GM19372 (cell line): ENCODE results near the gene GTF3C5.
"Not testable (repeated sequence)": the region's sequence is repeated elsewhere in the genome, so short reads cannot be mapped to it uniquely, and the experiment has no call there.

ENCODE experiments used
- ATAC-seq: cut with Tn5 transposase; IDR thresholded peaks from one replicate; pipeline ENCODE4 v1.9.1; 2021; ENCODE audit warnings: mild to moderate bottlenecking, low read depth, moderate library complexity; ENCODE audit not compliant: unreplicated experiment

GTF3C5 gene

DNA sequence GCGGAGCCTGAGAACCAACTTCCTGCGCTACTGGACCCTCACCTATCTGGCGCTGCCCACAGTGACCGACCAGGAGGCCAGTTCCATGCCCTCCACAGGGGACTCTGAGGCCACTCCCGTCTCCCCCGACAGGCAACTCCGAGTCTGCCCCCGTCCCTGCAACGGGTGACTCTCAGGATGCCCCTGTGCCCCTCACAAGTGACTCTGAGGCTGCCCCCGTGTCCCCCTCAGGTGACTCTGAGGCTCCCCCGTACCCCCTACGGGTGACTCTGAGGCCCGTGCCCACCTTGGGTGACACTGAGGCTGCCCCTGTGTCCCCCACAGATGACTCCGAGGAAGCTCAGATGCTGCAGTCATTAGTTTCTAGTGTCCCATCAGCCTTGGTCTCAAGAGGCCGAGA is 56.1 kb downstream of the GTF3C5 start:
- ATAC-seq = no peak

DNA sequence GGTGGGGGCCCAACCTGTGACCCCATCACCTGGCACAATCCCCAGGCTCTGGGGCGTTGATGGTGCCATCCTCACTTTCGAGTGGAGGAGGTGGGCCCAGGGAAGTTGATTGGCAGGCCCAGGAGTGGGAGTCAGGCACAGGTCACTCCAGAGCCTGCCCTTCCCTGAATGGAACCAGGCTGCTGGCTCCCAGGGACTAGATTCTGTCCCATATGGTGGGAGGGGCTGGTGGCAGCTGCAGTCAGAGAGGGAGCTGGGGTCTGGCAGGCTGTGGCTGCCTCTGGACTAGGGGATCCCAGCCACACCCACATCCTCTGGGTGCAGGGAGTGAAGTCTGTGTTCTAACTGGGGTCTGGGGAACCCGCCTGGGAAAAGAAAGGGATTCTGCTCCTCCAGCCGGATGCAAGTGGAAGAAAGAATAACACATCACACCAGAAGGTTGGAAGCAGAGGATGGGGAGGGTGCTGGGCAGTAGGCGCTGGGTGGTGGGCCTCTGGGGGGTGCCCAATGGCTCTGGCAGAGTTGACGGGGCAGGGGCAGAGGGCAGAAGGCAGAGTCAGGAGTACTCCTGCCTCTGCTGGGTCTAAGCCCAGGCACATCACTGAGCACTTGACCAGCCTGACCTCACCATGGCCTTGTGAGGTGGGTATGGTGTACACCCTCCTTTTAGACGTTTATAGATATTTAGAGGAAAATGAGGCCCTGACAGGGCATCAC is 56.8 kb downstream of the GTF3C5 start:
- ATAC-seq = no peak

DNA sequence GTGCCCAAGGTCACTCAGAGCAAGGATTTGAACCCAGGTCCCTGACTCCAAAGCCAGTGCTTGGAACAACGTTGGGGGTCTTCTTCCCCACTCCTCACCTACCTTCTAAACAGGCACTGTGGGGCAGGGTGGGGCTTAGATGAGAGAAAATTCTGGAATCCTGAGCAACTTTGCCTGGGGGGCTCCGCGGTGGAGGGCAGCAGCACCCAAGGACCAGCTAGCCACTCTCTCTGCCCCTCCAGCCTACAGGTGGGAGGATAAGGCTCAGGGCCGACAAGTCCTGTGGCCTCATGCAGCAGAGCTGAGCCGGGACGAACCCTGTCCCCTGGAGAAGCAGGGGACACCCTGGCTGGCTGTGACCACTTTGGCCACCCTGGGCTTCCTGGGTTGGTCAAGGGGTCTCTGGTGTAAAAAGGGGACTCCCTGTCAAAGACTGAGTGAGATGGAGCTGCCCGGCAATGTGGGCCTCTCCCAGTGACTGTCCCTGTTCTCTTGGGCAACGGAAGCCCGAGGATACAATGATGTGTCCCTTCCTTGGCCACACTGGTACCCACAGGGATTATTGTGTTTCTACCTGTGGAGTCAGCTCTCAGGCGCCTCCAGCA is 57.5 kb downstream of the GTF3C5 start:
- no peak for ATAC-seq

DNA sequence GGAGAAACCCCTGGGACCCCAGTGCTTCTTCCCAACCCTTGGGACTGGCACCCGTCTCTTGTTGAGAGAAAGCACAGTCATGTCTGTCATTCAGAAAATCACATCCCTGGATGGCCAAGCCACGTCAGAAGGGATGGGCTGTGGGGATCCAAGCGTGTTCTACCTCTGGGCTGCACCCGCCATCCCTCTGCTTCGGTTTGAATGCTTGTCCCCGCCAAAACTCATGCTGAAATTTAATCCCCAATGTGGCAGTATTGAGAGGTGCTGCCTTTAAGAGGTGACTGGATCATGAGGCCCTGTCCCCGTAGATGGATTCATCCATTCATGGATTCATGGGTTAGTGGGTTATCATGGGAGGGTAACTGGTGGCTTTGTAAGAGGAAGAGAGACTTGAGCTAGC is 58.0 kb downstream of the GTF3C5 start:
- no peak for ATAC-seq

DNA sequence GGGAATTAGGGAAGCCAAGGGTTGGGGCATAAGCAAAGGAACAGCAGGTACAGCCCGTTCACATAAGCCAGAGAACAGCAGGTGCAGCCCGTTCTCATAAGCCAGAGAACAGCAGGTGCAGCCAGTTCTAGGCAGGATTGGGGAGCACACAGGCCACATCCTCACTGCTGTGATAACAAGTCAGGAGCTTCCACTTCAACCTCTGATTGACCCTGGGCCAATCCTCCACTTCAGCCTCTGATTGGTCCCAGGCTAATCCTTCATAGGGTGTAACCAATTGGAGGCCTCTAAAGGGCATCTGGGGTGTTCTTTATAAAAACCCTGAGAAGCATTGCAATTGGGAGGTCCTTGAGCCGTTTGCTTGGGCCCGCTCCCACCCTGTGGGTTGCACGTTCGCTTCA is 58.5 kb downstream of the GTF3C5 start:
- ATAC-seq = no peak

DNA sequence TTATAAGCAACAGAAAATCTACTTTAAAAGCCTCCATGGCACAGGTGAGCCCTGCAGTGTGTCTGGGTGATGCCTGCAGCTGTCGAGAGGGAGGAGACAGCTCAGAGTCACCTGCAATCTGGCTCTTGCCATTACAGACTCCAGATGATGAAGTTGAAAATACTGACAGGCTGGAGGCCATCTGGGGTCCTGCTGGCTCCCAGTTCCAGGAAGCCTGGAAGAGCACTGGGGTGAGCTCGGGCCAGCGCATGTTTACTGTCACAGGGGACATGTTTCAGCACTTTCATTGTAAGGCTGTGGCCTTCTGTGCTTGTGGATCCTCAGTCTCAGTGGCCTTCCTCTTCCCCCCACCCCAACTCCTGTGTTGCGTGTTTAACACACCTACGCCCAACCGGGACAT is 59.4 kb downstream of the GTF3C5 start:
- no peak for ATAC-seq

DNA sequence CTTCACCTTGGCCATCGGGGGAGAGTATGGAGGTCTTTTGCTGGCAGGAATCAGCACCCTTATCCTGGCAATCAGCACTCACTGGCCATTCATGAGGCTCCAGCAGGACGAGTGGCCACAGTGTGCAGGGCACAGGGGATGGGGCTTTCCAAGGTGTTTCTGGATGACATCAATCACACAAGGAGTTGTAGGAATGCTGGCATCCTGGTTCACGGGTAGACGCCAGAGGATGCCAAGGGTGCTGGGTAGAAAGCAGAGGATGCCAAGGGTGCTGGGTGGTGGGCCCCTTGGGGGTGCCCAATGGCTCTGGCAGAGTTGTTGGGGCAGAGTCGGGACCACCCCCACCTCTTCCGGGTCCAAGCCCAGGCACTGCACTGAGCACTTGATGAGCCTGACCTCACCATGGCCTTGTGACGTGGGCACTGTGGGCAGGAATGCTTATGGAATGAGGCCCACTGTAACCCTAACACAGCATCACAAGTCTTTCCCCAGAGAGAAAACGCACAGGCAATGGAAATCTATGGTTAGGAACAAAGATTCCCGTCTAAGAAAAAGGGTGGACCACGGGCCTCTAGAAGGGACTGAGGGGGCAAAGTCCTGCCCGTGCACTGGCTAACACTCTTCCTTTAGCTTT is 60.1 kb downstream of the GTF3C5 start:
- no peak for ATAC-seq

DNA sequence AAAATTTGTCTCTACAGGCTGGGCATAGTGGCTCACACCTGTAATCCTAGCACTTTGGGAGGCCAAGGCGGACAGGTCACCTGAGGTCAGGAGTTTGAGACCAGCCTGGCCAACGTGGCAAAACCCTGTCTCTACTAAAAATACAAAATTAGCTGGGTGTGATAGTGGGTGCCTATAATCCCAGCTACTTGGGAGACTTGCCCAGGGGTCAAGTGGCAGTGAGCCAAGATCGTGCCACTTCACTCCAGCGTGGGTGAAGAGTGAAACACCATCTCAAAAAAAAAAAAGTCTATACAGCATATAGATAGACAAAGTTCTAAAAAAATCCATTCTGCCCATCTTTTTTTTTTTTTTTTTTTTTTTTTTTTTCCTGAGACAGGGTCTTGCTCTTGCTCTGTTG is 63.6 kb downstream of the GTF3C5 start:
- not testable (repeated sequence) for ATAC-seq

DNA sequence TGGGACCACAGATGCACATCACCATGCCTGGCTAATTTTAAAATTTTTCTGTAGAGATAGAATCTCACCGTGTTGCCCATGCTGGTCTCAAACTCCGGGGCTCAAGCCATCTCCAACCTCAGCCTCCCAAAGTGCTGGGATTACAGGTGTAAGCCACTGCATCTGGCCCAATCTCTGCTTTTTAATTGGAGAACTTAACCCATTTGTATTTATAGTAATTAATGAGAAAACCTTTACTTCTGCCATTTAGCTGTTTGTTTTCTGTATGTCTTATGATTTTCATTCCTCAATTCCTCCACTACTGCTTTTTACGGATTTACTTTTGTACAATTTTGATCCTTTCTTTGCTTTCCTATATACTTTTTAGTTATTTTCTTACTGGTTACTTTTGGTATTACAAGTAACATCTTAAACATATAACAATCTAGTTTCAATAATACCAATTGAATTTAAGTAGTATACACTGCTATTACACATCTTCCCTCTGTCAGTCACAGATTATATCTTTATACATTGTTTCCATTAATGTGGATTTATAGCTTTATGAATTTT is 64.1 kb downstream of the GTF3C5 start:
- no peak for ATAC-seq

DNA sequence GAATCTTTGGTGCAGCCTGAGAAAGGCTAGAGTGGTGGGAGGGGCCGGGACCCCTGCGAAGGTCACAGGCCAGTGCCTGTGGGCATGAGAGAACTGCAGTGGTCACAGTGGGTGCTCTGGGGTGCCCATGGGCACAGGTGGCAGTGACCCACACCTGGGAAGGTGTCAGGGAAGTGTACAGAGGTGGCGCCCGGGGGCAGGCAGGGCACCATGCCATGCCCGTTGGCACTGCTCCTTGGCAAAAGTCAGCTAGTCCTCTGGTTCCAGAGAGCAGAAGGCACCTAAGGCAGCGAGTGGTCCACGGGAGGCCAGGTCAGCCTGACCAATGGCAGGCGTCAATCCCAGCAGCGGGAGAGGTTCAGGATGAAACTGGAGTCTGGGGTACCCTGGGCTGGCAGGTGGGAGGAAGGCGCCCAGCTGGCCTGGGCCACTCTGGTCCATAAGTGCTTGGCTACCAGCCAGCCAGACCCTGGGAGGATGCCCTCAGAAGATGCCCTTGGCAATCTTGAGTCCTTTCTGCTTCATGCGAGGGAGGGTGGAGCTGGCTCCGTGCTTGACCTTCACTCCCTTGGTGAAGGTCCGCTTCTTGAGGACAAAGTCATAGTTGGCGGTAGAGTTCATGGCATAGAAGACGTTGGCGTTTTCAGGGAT is 67.4 kb downstream of the GTF3C5 start:
- no peak for ATAC-seq

DNA sequence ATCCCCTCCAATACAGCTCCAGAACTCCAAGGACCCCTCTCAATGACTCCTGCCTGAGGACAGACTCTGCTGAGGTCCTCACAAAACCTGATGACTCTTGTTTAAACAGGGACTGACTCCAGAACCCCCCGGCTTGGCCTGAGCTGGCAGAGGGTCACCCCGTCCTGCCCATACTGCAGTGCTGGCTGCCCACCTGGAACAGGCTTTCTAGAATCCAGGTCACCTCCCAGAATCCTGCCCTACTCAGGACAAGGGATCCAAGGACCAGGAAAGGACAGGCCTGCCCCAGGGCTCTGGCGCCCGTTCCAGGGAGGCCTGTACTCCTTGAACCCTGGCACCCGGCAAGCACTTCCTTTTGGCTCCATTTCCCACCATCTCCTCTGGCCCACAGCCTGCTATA is 68.1 kb downstream of the GTF3C5 start:
- no peak for ATAC-seq

DNA sequence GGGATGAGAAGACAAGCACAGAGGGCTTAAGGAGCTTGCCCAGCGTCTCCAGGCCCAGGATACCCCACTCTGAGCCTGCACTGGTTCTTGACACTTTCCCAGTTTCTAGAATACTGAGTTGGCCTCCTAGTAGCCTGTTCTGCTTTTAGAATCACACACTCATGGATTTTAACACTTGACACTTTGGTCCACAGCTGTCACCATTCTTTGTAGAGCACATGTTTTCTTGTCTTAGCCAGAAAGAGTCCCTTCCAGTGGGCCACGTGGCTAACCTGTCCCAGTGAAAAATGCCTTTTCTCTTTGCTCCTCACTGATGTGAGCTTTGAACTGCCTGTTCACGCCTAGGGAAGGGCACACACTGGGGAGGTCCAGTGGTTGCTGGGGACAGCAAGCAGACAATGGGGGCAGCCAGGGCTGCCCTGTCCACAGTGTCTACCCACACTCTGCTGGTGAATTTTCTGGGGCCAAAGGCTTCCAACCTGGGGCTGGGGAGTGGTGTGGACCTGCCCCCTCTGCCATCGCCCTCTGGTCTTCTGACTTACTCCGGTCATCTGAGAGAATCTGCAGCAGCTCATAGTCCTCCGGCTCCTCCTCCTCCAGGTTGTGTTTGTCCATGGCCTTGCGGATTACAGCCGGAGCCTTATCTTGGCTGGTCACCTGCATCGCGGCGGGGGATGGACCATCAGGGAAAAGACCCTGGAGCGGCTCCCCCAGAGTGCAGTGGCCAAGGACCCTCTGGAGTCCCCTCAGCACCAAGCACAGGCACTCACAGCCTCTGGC is 69.1 kb downstream of the GTF3C5 start:
- no peak for ATAC-seq

DNA sequence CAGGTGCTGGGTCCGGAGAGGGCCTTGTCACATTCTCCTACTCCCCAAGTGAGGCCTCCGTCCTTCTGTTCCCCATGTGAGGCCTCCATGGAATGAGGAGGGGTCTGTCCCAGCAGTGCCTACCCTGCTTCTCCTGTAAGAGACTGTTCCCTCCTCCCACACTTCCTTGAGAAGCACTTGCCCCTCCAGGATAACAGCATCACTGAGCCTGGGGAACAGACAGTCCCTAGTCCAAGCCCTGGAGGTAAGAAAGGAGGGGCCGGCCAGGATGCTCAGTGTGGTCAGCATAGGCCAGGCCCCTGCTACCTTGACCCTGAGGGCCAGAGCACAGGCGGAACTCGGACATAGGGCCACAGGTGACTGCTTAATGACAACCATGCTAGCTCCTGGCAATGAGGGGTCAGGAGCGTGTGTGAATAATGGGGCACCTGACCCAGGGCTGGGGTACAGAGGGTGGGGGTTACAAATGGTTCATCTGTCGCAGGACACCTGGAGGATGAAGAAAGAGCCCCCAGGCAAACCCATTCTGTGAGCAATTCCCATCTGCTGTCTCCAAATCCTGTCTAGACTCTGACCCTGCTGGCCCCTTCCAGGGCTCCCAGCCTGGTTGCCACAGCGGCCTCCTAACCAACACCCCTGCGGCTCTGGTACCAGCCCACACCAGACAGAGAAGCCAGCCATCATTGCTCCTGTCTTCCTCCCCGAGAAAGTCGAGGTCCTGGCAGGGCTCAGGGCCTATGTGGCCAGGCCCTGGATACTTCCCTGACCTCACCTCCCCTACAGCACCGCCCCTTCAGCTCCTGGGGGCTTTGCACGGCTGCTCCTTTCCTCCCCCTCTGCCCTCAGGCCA is 69.9 kb downstream of the GTF3C5 start:
- ATAC-seq = no peak

DNA sequence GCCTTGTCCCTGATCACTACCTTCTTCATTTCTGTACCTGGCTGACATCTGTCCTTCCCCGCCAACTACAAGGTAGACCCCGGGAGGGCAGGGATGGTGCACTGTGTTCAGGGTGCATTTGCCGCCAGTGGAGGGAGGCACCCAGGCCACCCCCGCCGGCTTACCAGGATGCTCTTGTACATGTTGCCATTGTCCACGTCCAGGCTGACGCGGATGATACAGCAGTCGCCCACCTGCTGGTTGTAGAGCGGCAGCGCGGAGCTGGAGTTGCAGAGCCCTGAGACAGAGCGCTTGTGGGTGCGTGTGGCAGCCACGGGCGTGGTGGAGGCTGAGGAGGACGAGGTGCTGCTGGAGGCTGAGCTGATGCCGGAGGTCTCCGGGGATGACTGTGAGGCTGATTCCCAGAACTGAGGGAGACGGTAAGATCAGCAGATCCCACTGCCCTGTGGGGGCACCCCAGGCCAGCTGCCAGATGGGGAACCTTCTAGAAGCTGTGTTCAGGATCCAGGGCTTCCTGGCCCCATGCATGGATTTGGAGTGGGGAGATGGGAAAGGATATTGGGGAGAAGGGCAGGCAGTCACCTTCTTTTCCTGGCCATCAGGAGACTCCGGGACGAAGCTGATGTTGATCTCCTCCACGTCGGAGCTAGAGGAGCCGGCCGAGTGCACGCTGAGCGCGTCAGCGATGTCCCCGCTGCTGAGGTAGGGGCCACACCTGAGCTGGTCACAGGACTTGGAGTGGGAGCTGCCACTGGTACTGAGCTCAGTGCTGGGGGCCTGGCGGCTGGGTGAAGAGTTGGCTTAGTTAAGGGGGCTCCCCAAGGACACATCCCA is 70.8 kb downstream of the GTF3C5 start:
- ATAC-seq = no peak

DNA sequence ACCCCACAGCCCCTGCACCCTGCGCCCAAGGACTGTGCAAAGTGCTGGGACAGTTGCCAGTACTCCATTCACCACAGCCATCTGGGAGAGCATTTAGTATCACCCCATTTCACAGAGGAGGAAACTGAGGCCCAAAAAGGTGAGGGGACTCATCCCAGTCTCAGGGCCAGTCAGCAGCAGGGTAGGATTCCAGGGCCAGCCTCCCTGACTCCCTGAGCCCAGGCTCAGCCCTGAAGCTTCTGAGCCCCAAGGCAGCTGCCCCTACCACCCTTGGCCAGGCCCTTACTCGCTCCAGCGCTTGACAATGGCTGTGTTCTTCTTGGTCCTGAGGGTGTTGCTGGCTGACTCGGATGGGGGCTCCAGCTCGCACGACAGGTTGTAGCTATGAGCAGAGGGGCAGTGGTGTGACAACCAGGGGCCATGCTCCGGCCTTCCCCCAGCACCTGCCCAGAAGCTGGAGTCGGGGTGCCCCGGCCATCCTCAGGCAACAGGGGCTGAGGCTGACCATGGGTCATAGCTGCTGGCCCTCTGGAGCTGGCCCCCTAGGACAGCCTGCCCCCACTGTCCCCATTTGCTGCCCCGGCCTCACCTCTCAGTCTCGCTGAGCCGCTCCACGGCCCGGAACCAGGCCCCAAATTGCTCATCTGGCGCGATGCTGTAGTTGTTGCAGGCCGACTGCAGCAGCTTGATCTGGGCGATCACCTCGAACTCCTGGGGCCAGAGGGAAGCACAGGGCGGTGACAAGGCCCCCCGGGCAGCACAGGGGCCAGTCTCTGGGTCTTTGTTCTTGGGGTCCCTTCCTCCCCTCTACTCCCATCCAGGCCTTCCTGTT is 71.6 kb downstream of the GTF3C5 start:
- ATAC-seq = no peak

DNA sequence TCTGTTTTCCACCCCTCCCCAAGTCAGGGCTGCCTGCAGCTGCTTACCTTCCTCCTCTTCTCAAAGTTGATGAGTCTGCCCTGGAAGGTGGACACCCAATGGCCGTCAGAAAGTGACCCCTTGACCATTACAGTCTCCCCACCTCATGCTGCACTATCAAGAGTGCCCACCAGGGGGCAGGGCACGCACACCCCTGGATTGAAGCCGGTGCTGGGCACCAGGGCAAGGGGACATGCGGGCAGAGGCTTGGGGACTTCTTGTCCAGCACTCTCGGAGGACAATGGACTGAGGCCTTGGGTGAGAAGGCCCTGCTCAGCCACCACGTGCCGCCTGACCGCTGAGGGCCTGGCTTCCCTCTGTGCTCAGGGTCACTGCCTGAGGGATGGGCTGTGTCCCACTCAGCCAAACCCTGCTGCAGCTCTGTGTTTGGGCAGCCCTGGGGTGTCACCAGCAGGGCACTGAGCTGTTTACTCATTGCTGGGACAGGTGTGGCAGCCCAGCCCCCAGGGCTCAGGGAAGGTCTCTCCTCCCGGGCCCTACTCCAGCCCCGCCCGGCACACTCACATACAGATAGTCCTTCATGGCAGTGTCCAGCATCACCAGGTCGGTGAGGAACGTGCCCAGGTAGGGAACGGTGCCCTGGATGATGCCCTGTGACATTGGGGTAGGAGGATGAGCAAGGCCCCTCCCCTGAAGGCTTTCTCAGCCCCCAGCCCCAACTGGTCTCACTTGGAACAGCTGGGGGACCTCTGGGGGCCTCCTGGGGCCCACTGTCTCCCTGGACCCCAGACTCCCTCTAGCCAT is 72.6 kb downstream of the GTF3C5 start:
- no peak for ATAC-seq

DNA sequence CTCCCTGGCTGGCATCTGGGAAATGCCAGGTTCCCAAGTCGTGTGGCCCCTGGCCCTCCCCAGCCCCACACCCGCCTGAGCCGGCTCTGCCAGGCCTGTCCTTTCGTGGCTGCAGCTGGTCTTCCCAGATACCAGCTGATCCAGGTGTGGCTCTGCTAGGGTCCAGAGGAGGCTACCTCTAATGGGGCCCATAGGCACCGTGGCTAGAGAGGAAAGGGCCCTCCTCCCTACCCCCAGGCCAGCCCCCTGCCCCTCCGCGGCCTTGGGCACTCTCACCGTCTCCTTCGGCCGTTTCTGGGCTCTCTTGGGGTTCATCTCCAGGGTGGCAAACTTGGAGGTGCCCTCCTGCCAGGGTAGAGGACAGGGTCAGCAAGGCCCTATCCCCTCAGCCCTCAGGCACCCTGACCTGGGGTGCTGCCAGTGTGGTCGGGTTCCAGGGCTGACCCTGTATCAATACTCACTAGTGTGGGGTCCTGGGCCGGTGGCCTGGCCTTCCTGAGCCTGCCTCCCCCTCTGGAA is 73.2 kb downstream of the GTF3C5 start:
- ATAC-seq = no peak
